GM23338 (cell line): ENCODE results near the gene GPAM. TPM values are rescaled to one million over a fixed set of nuclear protein-coding genes. Genes with fewer than 3 reads are reported as not detected.
A peak's percentile ranks its signal among the peaks of the same experiment; 100 is the strongest.
"Not testable (repeated sequence)": the region's sequence is repeated elsewhere in the genome, so short reads cannot be mapped to it uniquely, and the experiment has no call there.

Experiments
- ATAC-seq: fragments of 200-7000 bp; cut with Tn5 transposase; 3 replicates; pipeline ENCODE4 v1.9.1; 2020
- DNase-seq: peaks from one replicate; pipeline ENCODE4 v3.0.0-alpha.2; 2015; ENCODE audit warnings: low spot score
- H2AFZ ChIP-seq: fragments of 200-600 bp; sonication (generic); 2 replicates; pipeline ENCODE4 v1.8.0; 2016; ENCODE audit warnings: antibody characterized with exemption, mild to moderate bottlenecking, moderate library complexity
- H3F3A ChIP-seq: fragments of 200-600 bp; sonication (generic); replicated peaks from 2 replicates; pipeline ENCODE4 v1.8.0; 2017; ENCODE audit warnings: antibody characterized with exemption, mixed run types, low read depth
- H3K27ac ChIP-seq: fragments of 200-600 bp; sonication (generic); 2 replicates; pipeline ENCODE4 v1.6.1; 2016; ENCODE audit warnings: low read depth
- H3K27me3 ChIP-seq: fragments of 200-600 bp; sonication (generic); 2 replicates; pipeline ENCODE4 v1.8.0; 2016; ENCODE audit warnings: mild to moderate bottlenecking, mixed run types, moderate library complexity; ENCODE audit not compliant: insufficient read depth
- H3K36me3 ChIP-seq: fragments of 200-600 bp; sonication (generic); 2 replicates; pipeline ENCODE4 v1.8.0; 2016; ENCODE audit warnings: mild to moderate bottlenecking; ENCODE audit not compliant: insufficient read depth
- H3K4me1 ChIP-seq: fragments of 200-600 bp; sonication (generic); 2 replicates; pipeline ENCODE4 v1.8.0; 2016; ENCODE audit warnings: mild to moderate bottlenecking, moderate library complexity; ENCODE audit not compliant: insufficient read depth
- H3K4me2 ChIP-seq: fragments of 200-600 bp; sonication (generic); 2 replicates; pipeline ENCODE4 v1.7.1; 2017; ENCODE audit warnings: mixed run types
- H3K4me3 ChIP-seq: fragments of 200-600 bp; sonication (generic); 2 replicates; pipeline ENCODE4 v1.6.1; 2016; ENCODE audit warnings: mixed run types
- H3K79me2 ChIP-seq: fragments of 200-600 bp; sonication (generic); replicated peaks from 2 replicates; pipeline ENCODE4 v1.8.0; 2017; ENCODE audit warnings: mild to moderate bottlenecking; ENCODE audit not compliant: insufficient read depth
- H3K9me2 ChIP-seq: fragments of 200-600 bp; sonication (generic); 2 replicates; pipeline ENCODE4 v1.8.0; 2017; ENCODE audit not compliant: insufficient read depth
- H4K20me1 ChIP-seq: fragments of 200-600 bp; sonication (generic); replicated peaks from 2 replicates; pipeline ENCODE4 v1.8.0; 2017; ENCODE audit warnings: mild to moderate bottlenecking; ENCODE audit not compliant: insufficient read depth
- H3K27ac Mint-ChIP-seq: 2 replicates; pipeline ENCODE4 v1.8.0; 2020; ENCODE audit warnings: inconsistent platforms, mild to moderate bottlenecking, moderate library complexity, mixed read lengths
- H3K27me3 Mint-ChIP-seq: 3 replicates; pipeline ENCODE4 v1.8.0; 2022; ENCODE audit warnings: low read depth, mild to moderate bottlenecking, moderate library complexity, mixed read lengths, inconsistent platforms; ENCODE audit not compliant: insufficient read depth, poor library complexity
- H3K36me3 Mint-ChIP-seq: 3 replicates; pipeline ENCODE4 v1.8.0; 2021; ENCODE audit warnings: low read depth, mild to moderate bottlenecking, inconsistent platforms, moderate library complexity, mixed read lengths
- H3K4me1 Mint-ChIP-seq: 3 replicates; pipeline ENCODE4 v1.8.0; 2020; ENCODE audit warnings: mild to moderate bottlenecking, inconsistent platforms, mixed read lengths
- H3K4me3 Mint-ChIP-seq: 3 replicates; pipeline ENCODE4 v1.8.0; 2021; ENCODE audit warnings: moderate library complexity, mild to moderate bottlenecking, inconsistent platforms, mixed read lengths
- H3K9me3 Mint-ChIP-seq: 3 replicates; pipeline ENCODE4 v1.8.0; 2020; ENCODE audit warnings: moderate library complexity, mild to moderate bottlenecking, inconsistent platforms, mixed read lengths
- CTCF ChIP-seq, 2 experiments: fragments of 200-600 bp in 1 of 2; sonication (generic) in 1 of 2; conservative IDR thresholded peaks; 2 replicates each; pipeline versions ENCODE4 v1.5.1 to v1.6.1; 2016 to 2017; ENCODE audit warnings: antibody characterized with exemption in 2 of 2, low read depth in 2 of 2, mild to moderate bottlenecking in 2 of 2, moderate library complexity in 1 of 2
- NANOG ChIP-seq: IDR thresholded peaks from 2 replicates; pipeline ENCODE4 v1.6.1; 2016; ENCODE audit warnings: antibody characterized with exemption, borderline replicate concordance
- polyA plus RNA-seq: library from polyadenylated mRNA; unstranded; fragments of >200 nt; fragmentation: Nextera tagmentation; extraction: Ambion mirVana; gene quantifications from 2 replicates; pipeline ENCODE4 v1.2.1, GENCODE V29; 2016
- total RNA-seq: library from RNA; depleted of rRNA; stranded (reverse); fragments of >200 nt; shearing (Covaris generic); gene quantifications from 2 replicates; pipeline ENCODE4 v1.2.3, GENCODE V29; 2014; rRNA removed

The GPAM gene
- total and polyA plus RNA-seq, 2 experiments from 2014 or later = 5.5 to 16.6 TPM

DNA sequence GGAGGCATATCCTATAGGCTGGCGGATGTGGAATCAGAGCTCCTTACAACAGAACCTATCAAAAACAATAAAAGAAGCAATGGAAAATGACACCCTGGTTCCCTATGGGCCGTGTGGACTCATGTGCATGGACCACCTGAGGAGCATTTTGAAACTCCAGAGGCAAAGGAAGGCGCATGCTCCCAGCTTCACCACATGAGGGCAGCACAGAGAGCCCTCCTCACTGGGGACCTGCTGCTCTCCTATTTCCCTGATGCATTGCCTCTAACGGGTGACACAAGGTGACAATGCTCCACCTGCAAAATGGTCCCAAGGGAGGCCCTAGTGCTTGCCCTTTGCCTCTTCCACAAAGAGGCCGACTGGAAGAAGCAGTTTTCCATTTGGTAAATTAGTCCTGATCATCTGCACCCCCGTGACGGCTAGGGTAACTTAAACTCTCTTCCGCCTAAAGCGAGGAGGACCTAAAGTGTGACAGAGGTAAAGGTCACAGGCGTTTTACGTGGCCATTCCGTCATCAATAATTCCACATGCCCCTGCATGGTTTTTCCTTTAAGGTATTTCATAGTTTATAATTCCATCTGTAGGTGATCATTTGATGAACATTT lies 67.7 kb downstream of the GPAM start:
- Histone ChIP-seq H3K79me2 (no peaks in the 10 kb centered on the region), H3K4me3 (no peak overlapping the region), H2AFZ (no peak overlapping the region), H3K36me3 (no peaks in the 10 kb centered on the region), H4K20me1 (no peaks in the 10 kb centered on the region), H3F3A (no peaks in the 10 kb centered on the region), H3K4me1 (no peaks in the 10 kb centered on the region), H3K27me3 (no peaks in the 10 kb centered on the region), H3K4me2 (no peak overlapping the region), H3K9me2 (peaks cover 14% of the 10 kb centered on the region; the same call in 1 of the 2 replicates), H3K27ac (no peak overlapping the region)
- Mint-ChIP-seq H3K27me3 (peaks cover 8% of the 10 kb centered on the region), H3K9me3 (no peaks in the 10 kb centered on the region), H3K27ac (no peak overlapping the region; the same call in 1 of the 2 replicates), H3K4me3 (no peak overlapping the region), H3K36me3 (no peaks in the 10 kb centered on the region), H3K4me1 (peaks cover 8% of the 10 kb centered on the region)
- ATAC-seq = peak; percentile 96
- DNase-seq = peak; percentile 77
- TF ChIP-seq CTCF (conservative IDR thresholded peaks at IDR 0.05; ENCODE audit: low read depth in 2 of 2) (peak; percentile 83 to 93), NANOG (no peak)

GRCh38 chr10:112109779-112110178 lies 73.8 kb downstream of the GPAM start:
- H3K27ac Mint-ChIP-seq, H2AFZ ChIP-seq, ATAC-seq, H3K36me3 Mint-ChIP-seq, H4K20me1 ChIP-seq, H3K9me2 ChIP-seq, H3K4me3 ChIP-seq, H3K27me3 ChIP-seq, H3K79me2 ChIP-seq, H3K27me3 Mint-ChIP-seq, H3K4me3 Mint-ChIP-seq, H3K4me1 ChIP-seq, DNase-seq, H3K4me1 Mint-ChIP-seq, H3K4me2 ChIP-seq, H3F3A ChIP-seq, H3K27ac ChIP-seq, H3K36me3 ChIP-seq: not testable (repeated sequence)
- H3K9me3 Mint-ChIP-seq = peaks cover 12% of the 10 kb centered on the region; the same call in 2 of the 3 replicates

Other genes with a start within 250 kb of the GPAM start
- not detected in 2 replicates for gene TECTB, start 99.6 kb upstream of the GPAM start, total RNA-seq
- not detected in 2 replicates for gene TECTB, start 99.6 kb upstream of the GPAM start, polyA plus RNA-seq
- gene ACSL5, start 190.4 kb upstream of the GPAM start, total RNA-seq = not detected in 2 replicates
- 0.09 TPM in 1 of 2 replicates, not detected in the other for gene ACSL5, start 190.4 kb upstream of the GPAM start, polyA plus RNA-seq